T-helper 1 cell treated with Interleukin-12 subunit alpha and Interleukin-12 subunit beta and Interleukin-4 antibody, amounts not matched to agents 30 ng/mL and 1 ng/mL, for 36 hours (primary cell): ENCODE measurements around the gene ADGRG7. TPM values are rescaled to one million over a fixed set of nuclear protein-coding genes. Genes with fewer than 3 reads are reported as not detected.

Experiments used
- intact Hi-C: fragments of 100-400 bp; cut with micrococcal nuclease; formaldehyde crosslinking; loops from one replicate; pipeline ENCODE4 v1.15.1; 2024
- total RNA-seq: library from RNA; stranded (reverse); gene quantifications from 2 replicates; pipeline ENCODE4 v1.2.3, GENCODE V29; 2022

The ADGRG7 gene
- total RNA-seq, 1 donor from 2014 or later = not detected

DNA sequence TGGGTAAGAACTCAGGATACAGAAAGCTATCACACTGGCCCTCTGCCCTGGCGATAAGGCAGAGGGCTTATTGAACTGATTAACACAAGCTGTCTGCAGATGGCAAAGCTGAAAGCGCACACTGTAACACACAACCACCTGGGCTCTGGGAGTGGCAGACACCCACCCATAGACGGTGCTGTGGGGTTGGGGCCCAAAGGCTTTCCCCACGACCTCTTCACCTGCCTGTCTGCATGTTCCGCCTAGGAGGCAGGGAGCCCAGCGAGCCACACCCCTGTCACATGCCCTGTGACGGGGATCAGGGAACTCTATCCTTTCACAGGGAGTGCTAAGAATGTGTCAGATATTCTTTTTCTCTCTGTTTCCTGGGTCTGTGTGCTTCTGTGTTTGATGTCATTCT lies 87.8 kb downstream of the ADGRG7 start:
- intact Hi-C loops = no loop called here

DNA sequence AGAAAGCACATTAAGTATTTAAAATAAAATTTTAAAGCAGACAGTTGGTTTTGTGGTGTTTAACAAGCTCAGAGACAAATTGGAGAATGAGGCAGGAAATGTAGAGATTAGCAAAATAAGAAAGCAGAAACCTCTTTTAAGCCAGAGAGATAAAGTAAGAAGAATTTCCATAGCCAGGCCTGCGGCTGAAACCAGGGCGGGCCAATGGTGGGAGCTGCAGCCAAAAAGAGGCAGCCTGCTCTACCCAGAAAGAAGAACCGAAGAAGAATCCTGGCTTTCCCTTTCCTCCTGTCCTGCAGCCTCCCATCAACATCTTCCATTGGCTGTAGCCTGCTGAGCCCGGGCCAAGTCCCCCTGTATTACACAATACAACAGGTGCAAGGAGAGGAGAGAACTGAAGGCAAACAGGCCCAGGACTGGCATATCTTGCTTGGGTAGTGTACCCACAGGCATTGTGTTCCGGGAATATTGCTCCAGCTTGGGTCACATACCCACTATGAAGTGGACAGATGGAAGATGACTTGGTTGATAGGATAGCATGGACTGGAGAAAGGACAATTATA lies 88.4 kb downstream of the ADGRG7 start:
- intact Hi-C loops = no loop called here

DNA sequence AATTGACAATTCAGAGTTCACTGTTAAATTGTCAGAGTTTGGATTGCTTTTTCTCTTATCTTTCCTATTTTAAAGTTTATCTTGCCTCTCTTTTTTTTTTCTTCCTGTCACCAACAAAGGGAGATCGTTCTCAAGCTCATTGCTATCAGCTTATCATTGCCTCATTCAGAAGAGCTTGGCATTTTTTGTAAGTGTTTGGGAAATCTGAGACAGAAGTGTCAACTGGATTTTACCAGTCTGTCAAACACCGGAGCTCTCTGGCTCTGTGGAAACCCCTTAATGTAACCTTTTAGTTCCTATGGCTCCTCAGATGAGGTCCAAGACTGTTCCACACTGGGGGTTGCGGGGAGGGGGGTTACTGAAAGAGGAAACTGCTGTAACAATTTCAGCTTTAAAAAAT lies 89.3 kb downstream of the ADGRG7 start:
- intact Hi-C loops = no loop called here

DNA sequence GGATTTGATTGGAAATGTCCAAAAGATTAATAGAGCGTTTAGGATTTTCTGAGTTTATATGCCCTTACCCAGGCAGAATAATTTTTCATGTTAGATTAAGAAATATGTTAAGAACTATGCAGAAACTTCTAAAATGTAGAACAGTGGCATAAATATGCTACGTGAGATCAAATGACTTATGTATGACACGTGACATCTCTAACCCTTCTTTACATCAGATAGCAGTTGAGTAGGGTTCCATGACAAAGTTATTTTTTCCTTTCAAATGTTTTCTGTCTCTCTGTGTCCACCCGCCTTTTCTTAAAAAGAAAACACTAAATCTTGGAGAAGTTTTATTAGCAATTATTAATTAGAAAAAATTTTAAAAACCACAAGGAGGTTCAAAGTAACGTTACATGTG lies 91.3 kb downstream of the ADGRG7 start:
- intact Hi-C loops = no loop called here

DNA sequence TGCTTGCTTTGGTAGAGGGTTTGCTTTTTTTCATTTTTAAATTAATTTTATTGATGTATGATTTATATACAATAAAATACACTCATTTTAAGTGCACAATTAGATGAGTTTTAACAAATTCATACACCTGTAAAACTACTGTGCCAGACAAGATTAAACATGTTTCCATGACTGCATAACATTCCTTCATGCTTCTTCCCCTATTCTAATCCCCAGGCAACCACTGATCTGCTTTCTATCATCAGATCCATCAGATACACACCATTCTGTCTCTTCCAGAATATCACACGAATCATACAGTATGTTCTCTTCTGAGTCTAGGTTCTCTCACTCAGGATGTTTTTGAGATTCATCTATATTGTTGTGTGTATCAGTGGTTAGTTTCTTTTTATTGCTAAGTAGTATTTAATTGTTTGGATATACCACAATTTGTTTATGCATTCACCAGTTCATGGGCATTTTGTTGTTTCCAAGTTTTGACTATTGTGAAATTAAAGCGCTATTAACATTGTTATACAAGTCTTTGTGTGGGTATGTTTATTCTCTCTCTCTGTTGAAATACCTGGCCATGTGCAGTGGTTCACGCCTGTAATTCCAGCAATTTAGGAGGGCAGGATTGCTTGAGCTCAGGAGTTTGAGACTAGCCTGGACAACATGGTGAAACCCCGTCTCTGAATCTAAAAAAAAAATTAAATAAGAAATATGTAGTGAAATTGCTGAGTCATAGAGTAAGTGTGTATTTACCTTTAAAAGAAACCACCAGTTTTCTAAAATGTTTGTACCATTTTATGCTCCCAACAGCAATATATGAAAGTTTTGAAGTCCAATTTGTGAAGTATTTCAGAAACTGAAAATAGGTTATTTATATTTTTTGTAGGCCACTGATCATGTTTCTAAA lies 92.9 kb downstream of the ADGRG7 start:
- intact Hi-C loops = no loop called here

DNA sequence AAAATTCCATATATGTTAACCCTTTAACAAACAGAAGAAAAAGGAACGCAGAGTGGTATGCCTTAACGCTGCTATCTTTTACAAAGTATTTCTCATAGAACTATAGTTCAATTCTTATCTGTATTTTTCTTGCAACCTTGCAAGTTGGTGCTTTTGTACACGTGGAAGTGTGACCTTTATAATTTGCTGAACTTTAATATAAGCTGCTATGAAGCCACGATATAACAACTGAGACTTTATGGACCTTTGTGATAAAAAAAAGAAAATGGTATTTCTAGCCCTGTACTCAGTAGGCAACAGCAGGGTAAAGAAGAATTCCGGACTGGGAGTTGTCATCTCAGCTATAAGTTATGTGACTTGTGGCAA lies 93.6 kb downstream of the ADGRG7 start:
- intact Hi-C loops = no loop called here

DNA sequence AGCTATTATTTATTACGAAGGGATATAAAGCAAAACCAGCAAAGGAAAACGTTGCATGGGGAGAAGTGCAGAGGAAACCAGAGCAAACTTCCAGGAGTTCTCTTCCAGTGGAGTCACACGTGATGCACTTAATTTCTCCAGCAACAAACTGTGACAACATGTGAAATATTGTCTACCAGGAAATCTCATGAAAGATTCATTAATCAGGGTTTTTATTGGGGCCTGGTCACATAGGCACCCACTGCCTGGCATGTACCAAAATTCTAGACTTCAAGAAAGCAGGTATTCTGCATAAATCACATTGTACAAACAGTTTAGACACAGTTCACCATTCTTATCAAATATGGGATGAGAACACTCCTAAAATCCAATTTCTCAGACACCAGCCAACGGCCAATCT lies 94.5 kb downstream of the ADGRG7 start:
- intact Hi-C loops = no loop called here

DNA sequence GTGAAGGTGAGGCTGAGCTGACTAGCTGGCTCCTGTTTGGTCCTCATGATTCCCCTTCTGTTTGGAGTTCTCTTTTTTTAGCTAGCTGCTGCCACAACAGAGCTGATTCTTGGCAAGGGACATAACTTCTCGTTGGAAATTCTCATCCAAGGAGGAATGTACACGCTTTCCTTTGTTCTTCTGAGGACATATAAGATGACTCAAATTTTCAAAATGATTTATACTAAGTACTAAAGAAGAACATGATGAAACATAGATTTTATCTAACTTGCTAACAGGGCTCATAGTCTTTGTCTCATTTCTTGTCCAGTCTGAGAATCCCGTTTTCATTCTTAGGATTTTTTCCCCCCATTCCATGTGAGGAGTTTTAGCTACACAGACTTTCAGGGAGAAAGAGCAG lies 97.0 kb downstream of the ADGRG7 start:
- intact Hi-C loops = loop anchor here (5.0 kb wide), 1 partner anchor 686 kb away; no protein-coding TSS in a partner anchor

DNA sequence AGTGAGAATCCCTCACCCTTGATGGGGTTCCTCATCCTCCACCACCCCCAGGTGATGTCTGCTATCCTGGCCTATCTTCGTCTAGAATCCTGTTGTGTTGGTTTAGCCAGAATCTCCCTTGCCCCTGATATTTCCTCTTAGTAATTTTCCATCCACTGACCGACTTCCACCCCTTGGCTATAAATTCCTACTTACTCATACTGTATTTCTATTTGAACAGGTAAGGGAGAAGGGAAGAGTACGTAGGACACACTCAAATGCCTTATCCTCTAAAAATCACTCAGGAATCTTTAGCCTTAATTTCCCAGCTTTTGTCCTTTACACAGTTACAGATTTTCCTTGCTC lies 99.2 kb downstream of the ADGRG7 start:
- intact Hi-C loops = loop anchor here (2.0 to 5.0 kb wide), 2 partner anchors 216 to 684 kb away; partner anchors contain the start of gene TMEM45A

DNA sequence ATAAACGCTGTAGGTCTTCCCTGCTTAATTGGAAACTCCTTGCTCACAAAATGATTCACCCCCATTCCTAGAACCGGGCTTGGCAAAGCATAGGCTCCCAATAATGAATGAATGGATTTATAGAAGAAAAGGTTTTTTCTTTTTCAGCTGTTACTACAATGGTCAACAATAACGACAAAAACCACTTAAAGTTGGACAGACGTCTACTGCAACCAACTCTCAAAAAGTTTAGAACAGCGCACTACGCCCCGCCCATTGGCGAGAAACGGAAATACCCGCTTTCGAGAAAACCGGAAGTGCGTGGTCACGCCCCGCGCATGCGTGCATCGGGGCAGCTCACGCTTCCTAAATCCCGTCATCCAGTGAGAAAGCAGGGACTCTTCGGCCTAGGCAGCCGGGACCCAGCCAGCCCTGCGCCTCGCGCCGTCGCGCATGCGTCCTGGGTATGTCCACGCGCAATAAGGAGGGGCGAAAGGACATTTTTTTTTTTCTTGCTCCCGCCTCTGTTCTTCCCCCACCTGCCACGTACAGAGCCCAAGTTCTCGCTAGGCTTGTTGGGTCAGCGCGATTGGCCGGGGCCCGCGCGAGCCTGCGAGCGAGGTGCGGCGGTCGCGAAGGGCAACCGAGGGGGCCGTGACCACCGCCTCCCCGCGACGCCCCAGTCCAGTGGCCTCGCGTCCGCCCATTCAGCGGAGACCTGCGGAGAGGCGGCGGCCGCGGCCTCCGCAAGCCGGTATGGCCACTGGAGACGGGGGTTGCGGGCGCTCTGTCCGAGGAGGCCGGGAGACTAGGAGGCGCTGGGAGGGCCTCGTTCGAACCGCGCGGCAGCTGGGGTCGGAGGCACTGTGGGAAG lies 99.8 kb downstream of the ADGRG7 start, which contains the start of gene TFG:
Gene TFG (plus strand): TSS at position 506 of the 853 bp plus-strand sequence. CDS start 4,192 bp downstream, outside the sequence.
- intact Hi-C loops = loop anchor here (1.0 to 5.0 kb wide), 12 partner anchors 44 to 1808 kb away; partner anchors contain the start of genes CEP97, CMSS1, DCBLD2 and LNP1

DNA sequence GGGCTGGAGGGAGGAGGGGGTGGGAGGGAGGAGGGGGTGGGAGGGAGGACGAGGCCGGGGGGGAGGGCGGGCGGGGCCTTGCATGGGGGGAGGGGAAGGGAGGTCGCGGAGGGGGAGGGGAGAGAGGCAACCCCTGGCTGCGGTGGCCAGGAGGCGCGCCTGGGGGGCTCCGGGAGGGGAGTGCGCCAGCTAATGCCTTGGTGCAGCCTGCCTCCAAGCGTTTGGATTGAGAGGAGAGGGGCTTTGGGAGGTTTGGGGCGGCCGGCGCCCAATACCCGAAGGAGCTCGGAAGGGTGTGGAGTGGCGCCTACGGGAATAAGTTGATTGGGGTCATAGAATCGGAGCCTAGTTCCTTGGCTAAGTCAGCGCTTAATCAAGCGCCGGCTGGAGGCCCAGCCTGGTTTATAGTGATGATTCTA lies 100.5 kb downstream of the ADGRG7 start:
- intact Hi-C loops = loop anchor here (1.0 to 5.0 kb wide), 22 partner anchors 45 to 1809 kb away; partner anchors contain the start of genes CEP97, CMSS1, DCBLD2 and LNP1

DNA sequence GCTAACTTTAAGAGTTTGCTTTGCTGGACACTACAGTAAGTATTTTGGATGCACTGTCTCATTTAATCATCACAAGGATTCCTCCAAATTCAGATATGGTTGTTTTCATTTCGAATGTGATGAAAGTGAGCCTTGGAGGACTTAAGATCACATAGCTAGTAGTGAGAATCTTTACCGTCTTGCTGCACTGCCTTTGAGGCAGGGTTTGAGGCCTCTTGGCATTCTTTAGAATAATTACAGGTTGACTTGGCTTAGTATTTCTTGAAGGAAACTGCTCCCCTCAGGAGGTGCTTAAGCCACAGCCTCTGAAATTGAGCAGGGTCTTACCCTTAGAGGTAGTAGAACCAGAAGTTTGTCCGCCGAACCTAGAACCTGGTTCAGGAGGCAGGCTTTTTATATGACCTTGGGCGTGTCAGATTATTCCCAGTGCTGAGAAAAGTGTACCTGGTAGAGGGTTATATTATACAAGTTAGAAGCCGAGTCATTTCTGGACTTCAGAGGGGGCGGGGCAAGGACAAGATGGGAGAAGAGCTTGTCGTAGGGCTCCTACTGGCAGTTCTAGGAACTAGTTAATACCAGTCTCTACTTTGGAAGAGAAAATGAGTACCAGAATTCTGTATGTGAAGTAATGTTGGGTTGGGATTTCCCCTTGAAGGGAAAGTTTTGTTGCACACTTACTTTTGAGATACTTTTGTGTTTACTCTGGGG lies 101.0 kb downstream of the ADGRG7 start:
- intact Hi-C loops = loop anchor here (1.0 to 5.0 kb wide), 10 partner anchors 59 to 878 kb away; partner anchors contain the start of gene NIT2

DNA sequence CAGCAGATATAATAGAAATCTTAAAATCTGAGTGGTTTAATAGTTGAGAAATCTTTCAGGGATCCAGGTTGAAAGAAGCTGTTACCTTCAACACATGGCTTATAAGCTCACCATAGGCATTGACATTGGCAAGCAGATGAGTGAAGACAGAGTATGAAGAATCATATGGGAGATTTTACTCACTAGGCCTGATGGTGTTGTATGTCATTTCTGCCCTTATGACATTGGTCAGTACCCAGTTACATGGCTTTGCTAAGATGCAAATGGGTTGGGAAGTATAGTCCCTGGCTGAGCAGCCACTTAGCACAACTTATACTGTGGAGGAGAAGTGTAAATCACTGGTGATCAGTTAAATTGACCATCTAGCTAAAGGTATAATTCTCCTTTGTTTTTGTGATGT lies 105.8 kb downstream of the ADGRG7 start:
- intact Hi-C loops = no loop called here

DNA sequence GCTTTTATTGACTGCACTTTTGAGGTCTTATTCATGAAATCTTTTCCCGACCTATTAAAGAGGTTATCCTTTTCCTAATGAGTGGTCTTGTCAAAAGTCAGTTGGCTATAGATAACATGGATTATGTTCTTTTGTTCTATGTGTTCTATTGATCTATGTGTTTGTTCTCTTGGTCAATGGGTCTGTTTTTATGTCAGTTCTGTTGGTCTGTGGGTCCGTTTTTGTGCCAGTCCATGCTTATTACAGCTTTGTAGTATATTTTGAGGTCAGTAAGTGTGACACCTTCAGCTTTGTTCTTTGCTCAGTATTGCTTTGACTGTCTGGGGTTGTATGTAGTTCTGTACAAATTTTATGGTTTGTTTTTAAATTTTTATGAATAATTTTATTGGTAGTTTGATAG lies 107.7 kb downstream of the ADGRG7 start:
- intact Hi-C loops = no loop called here

DNA sequence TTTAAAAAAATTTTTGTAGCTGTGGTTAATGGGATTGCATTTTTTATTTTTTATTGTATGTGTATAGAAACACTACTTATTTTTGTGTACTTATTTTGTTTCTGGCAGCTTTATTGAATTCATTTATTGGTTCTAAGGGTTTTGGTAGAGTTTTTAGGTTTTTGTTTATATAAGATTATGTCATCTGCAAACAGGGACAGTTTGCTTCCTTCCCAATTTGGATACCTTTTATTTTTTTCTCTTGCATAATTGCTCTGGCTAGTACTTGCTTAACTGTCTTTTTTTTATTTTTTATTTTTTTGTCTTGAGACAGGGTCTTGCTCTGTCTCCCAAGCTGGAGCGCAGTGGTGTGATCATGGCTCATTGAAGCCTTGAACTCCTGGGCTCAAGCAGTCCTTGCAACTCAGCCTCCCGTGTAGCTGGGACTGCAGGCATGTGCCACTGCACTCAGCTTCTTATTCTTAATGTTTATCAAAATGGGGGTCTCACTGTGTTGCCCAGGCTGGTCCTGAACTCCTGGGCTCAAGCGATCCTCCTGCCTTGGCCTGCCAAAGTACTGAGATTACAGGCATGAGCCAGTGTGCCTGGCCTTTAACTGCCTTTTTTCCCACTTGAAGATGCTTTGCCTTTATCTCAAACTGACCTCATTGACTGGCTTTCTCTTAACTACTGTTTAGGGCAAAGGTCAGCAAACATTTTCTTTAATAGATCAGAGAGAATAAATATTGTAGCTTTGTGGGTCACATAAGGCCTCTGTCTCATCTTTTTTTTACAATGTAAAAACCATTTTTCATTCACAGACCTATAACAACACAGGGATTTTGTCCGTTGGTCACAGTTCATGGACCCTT lies 108.5 kb downstream of the ADGRG7 start:
- intact Hi-C loops = no loop called here

DNA sequence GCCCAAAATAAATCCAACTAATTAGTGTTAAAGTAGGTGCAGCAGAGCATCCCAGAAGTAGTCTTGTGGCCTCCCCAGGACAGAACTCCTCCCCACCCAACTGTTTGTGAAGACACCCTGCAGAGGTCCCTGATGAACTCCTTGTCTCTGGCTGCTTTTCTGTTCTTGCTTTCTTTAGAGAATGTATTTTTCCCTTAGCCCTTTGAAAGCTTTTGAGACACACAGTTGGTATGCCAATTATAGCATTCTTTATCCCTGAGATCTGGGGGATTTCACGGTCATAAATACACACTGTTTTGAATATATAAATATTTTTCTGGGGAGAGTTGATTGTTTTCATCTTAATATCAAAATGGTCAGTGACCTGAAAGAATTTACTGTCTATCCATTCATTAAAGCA lies 109.7 kb downstream of the ADGRG7 start:
- intact Hi-C loops = no loop called here

DNA sequence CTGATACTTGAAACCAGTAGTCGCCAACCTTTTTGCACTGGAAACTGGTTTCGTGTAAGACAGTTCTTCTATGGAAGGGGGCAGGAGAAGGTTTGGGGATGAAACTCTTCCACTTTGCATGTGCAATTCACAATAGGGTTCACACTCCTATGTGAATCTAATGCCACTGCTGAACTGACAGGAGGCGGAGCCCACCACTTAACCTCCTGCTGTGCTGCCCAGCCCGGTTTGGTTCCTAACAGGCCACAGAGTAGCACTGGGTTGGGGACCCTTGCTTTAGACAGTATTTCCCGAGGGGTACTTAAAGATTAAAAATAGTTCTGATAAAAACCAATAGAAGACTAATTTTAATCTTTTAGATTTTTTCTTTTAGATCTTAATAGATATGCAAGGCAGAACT lies 111.0 kb downstream of the ADGRG7 start:
- intact Hi-C loops = no loop called here

DNA sequence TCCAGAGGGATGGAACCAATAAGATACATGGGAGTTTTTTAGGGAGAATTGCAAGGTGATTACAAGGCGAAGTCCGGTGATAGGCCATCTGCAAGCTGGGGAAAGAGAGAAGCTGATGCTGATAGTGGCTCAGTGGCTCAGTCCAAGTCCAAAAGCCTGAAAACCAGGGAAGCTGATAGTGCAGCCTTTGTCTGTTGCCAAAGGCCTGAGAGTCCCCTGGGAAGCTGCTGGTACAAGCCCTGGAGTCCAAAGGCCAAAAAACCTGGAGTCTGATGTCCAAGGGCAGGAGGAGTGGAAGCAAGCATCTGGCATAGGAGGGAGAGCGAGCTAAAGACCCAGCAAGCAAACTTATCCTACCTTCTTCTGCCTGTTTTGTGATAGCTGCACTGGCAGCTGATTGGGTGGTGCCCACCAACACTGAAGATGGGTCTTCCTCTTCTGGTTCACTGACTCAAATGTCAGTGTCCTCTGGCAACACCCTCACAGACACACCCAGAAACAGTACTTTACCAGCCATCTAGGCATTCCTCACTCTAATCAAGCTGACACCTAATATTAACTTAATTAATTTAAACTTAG lies 116.6 kb downstream of the ADGRG7 start:
- intact Hi-C loops = no loop called here

DNA sequence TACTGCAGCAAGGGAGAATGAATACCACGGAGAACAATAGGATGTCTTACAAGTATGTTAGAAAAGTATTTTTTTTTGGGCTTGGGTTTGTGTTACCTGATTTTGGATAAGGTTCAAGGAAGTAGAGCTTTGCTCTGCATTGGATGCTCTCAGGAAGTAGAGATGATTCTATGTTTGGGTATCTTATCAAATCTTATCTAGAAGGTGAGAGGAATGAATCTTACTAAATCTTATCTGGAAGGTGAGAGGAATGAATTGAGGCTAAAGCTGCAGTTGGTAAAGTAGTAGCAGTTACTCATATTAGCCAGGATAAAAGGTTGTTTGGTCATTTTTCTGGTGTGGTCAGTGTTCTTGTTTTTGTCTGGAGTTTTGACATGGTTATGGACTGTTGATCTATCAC lies 117.3 kb downstream of the ADGRG7 start:
- intact Hi-C loops = no loop called here

DNA sequence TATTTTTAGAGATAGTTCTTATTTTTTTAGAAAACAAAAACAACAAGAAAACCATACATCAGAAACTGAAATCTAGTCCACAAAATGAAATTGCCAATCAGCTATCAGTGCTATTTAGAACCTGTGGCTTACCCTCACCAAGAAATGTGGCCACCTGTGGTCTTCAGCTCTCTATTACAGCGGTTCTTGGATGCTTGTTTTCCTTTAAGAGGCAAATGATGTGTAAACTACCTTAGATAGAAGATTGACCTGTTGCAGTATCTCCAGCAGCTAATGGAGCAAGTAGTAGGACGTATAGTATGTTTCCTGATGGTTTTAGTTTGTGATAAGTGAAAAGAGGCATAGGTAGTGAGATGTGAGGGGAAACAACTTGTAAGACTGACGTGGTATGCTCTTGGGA lies 121.1 kb downstream of the ADGRG7 start:
- intact Hi-C loops = loop anchor here (10.0 kb wide), 1 partner anchor 934 kb away; no protein-coding TSS in a partner anchor
